Liver (tissue), 9 donors: ENCODE measurements around the gene NKTR. TPM values are rescaled to one million over a fixed set of nuclear protein-coding genes. Genes with fewer than 3 reads are reported as not detected.

Experiments
- DNase-seq: peaks from one replicate; pipeline ENCODE4 v3.0.0-alpha.2; 2017; ENCODE audit warnings: low spot score
- H3K27ac ChIP-seq, 2 donors: one replicate each; pipeline ENCODE4 v1.7.0; 2013; ENCODE audit warnings: inconsistent platforms in 2 of 2, low read length in 2 of 2, control low read depth in 1 of 2, low read depth in 1 of 2, mild to moderate bottlenecking in 1 of 2
- H3K27me3 ChIP-seq, 4 donors: one replicate each; pipeline versions ENCODE4 v1.6.1 to v1.7.0; 2013; ENCODE audit warnings: low read length in 3 of 4, inconsistent platforms in 1 of 4, mild to moderate bottlenecking in 1 of 4, moderate library complexity in 1 of 4; ENCODE audit not compliant: control insufficient read depth in 4 of 4, insufficient read depth in 4 of 4
- H3K36me3 ChIP-seq, 4 donors: one replicate each; pipeline versions ENCODE4 v1.6.1 to v1.7.0; 2013; ENCODE audit warnings: low read length in 3 of 4, mild to moderate bottlenecking in 3 of 4, low read depth in 1 of 4, moderate library complexity in 1 of 4; ENCODE audit not compliant: control insufficient read depth in 4 of 4, insufficient read depth in 3 of 4
- H3K4me1 ChIP-seq, 4 donors: one replicate each; pipeline versions ENCODE4 v1.6.1 to v1.7.0; 2013; ENCODE audit warnings: low read length in 3 of 4, mild to moderate bottlenecking in 3 of 4, moderate library complexity in 1 of 4; ENCODE audit not compliant: control insufficient read depth in 4 of 4, insufficient read depth in 4 of 4
- H3K4me3 ChIP-seq, 3 donors: one replicate each; pipeline versions ENCODE4 v1.6.1 to v1.7.0; 2013; ENCODE audit warnings: low read length in 3 of 3, control low read depth in 1 of 3, low read depth in 1 of 3, mild to moderate bottlenecking in 1 of 3
- H3K9ac ChIP-seq, 2 donors: one replicate each; pipeline ENCODE4 v1.7.0; 2013; ENCODE audit warnings: low read length in 2 of 2, mild to moderate bottlenecking in 2 of 2, moderate library complexity in 2 of 2, control low read depth in 1 of 2, low read depth in 1 of 2
- H3K9me3 ChIP-seq, 4 donors: one replicate each; pipeline versions ENCODE4 v1.6.1 to v1.7.0; 2013; ENCODE audit warnings: low read length in 3 of 4; ENCODE audit not compliant: control insufficient read depth in 4 of 4
- FOXA1 ChIP-seq: IDR thresholded peaks from 2 replicates; pipeline ENCODE4 v1.6.1; 2016; ENCODE audit warnings: antibody characterized with exemption
- FOXA2 ChIP-seq: IDR thresholded peaks from 2 replicates; pipeline ENCODE4 v1.6.1; 2016; ENCODE audit warnings: antibody characterized with exemption
- HNF4A ChIP-seq, 2 donors: conservative IDR thresholded peaks; 2 replicates each; pipeline ENCODE4 v1.6.1; 2016; ENCODE audit warnings: antibody characterized with exemption in 2 of 2, mild to moderate bottlenecking in 2 of 2
- HNF4G ChIP-seq: IDR thresholded peaks from 2 replicates; pipeline ENCODE4 v1.6.1; 2016; ENCODE audit warnings: antibody characterized with exemption
- JUND ChIP-seq, 2 donors: IDR thresholded peaks; 2 replicates each; pipeline ENCODE4 v1.6.1; 2016; ENCODE audit warnings: antibody characterized with exemption in 2 of 2
- NR2F2 ChIP-seq: IDR thresholded peaks from 2 replicates; pipeline ENCODE4 v1.6.1; 2016; ENCODE audit warnings: antibody characterized with exemption
- RAD21 ChIP-seq, 2 donors: IDR thresholded peaks; 2 replicates each; pipeline ENCODE4 v1.6.1; 2016; ENCODE audit warnings: antibody characterized with exemption in 2 of 2, mild to moderate bottlenecking in 2 of 2
- SP1 ChIP-seq: IDR thresholded peaks from 2 replicates; pipeline ENCODE4 v1.6.1; 2018; ENCODE audit warnings: antibody characterized with exemption, mild to moderate bottlenecking
- TAF1 ChIP-seq: conservative IDR thresholded peaks from 2 replicates; pipeline ENCODE4 v1.6.1; 2016; ENCODE audit warnings: antibody characterized with exemption, mild to moderate bottlenecking
- YY1 ChIP-seq: IDR thresholded peaks from 2 replicates; pipeline ENCODE4 v1.6.1; 2016; ENCODE audit warnings: antibody characterized with exemption, mild to moderate bottlenecking
- ZBTB33 ChIP-seq: IDR thresholded peaks from 2 replicates; pipeline ENCODE4 v1.6.1; 2016; ENCODE audit warnings: antibody characterized with exemption
- WGBS: extraction: QIAGEN DNeasy Blood & Tissue Kit; methylation state at CpG from one replicate; pipeline ENCODE4 v1.1.7; 2013; 5-methylcytosine and 5-hydroxymethylcytosine counted together
- polyA plus RNA-seq, 2 donors: library from polyadenylated mRNA; stranded (reverse) in 1 of 2; unstranded in 1 of 2; fragments of 200-250 nt in 1 of 2; fragments of >200 nt in 1 of 2; fragmentation: Nextera tagmentation in 1 of 2; extraction: Ambion mirVana in 1 of 2; gene quantifications; one replicate each; pipeline versions ENCODE4 v1.2.1 to v1.2.3, GENCODE V29; 2013 to 2015
- total RNA-seq, 2 donors: library from RNA; depleted of rRNA; stranded (reverse); fragments of >200 nt; gene quantifications; one replicate each; pipeline ENCODE4 v1.2.3, GENCODE V29; 2014
- TF ChIP-seq, protein P1 (sequence below): IDR thresholded peaks from 2 replicates; pipeline ENCODE4 v1.6.1; 2016; ENCODE audit warnings: antibody characterized with exemption, mild to moderate bottlenecking
- TF ChIP-seq, protein P2 (sequence below): IDR thresholded peaks from 2 replicates; pipeline ENCODE4 v1.6.1; 2016; ENCODE audit warnings: antibody characterized with exemption
- TF ChIP-seq, protein P3 (sequence below): fragments of 150-350 bp; IDR thresholded peaks from 2 replicates; pipeline ENCODE4 v1.5.1; 2017; ENCODE audit warnings: improper control_type of control experiment, low read depth, low read length; ENCODE audit not compliant: missing input control
- TF ChIP-seq, protein P4 (sequence below): IDR thresholded peaks from 2 replicates; pipeline ENCODE4 v1.6.1; 2016; ENCODE audit warnings: antibody characterized with exemption
- donor health status: healthy.
- donor health status: healthy.
- donor health status: healthy.
- donor health status: healthy.
- donor health status: healthy.

The NKTR gene
- total and polyA plus RNA-seq, 4 donors = 5.8 to 75.5 (median 28.1) TPM

DNA sequence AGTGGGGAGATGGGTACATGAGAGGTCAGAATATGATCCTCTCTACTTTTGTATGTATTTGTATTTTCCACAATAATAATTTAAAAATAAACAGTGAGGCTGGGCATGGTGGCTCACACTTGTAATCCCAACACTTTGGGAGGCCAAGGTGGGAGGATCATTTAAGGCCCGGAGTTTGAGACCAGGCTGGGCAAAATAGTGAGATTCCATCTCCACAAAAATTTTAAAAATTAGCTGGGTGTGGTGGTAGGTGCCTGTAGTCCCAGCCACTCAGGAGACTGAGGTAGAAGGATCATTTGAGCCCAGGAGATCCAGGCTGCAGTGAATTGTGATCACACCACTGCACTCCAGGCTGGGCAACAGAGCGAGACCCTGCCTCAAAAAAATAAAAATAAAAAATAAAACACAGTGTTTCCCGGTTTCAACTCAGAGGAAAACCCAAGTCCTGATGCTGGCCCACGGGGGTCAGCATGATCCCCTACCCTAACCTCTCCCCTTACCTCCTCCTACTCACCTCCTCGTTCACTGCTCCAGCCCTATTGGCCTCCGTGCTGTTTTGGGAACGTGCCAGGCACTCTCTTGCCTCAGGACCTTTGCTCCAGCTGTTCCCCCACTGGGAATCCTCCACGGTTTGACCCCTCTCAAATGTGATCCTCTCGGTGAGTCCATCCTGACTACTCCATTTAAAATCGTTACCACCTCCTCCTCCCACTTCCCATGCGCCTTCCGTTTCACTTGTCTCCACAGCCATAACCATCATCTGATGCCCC, 82.0 kb downstream of the NKTR start:
- peaks cover 0 to 2% (median under 1%) of the 10 kb centered on the region in 4 donors for H3K4me1 ChIP-seq
- 71% methylated on average over 12 of the region's 12 CpGs for WGBS
- no peaks in the 10 kb centered on the region for H3K27me3 ChIP-seq
- H3K36me3 ChIP-seq = no peaks in the 10 kb centered on the region
- no peak for DNase-seq
- H3K9me3 ChIP-seq = no peaks in the 10 kb centered on the region
- no peak overlapping the region for H3K27ac ChIP-seq
- H3K4me3 ChIP-seq = no peak overlapping the region
- no peak for TF ChIP-seq TAF1
- no peak for TF ChIP-seq ZBTB33
- no peak for TF ChIP-seq HNF4G
- TF ChIP-seq SP1 = no peak
- no peak for TF ChIP-seq FOXA1
- TF ChIP-seq FOXA2 = no peak
- TF ChIP-seq, protein P1, sequence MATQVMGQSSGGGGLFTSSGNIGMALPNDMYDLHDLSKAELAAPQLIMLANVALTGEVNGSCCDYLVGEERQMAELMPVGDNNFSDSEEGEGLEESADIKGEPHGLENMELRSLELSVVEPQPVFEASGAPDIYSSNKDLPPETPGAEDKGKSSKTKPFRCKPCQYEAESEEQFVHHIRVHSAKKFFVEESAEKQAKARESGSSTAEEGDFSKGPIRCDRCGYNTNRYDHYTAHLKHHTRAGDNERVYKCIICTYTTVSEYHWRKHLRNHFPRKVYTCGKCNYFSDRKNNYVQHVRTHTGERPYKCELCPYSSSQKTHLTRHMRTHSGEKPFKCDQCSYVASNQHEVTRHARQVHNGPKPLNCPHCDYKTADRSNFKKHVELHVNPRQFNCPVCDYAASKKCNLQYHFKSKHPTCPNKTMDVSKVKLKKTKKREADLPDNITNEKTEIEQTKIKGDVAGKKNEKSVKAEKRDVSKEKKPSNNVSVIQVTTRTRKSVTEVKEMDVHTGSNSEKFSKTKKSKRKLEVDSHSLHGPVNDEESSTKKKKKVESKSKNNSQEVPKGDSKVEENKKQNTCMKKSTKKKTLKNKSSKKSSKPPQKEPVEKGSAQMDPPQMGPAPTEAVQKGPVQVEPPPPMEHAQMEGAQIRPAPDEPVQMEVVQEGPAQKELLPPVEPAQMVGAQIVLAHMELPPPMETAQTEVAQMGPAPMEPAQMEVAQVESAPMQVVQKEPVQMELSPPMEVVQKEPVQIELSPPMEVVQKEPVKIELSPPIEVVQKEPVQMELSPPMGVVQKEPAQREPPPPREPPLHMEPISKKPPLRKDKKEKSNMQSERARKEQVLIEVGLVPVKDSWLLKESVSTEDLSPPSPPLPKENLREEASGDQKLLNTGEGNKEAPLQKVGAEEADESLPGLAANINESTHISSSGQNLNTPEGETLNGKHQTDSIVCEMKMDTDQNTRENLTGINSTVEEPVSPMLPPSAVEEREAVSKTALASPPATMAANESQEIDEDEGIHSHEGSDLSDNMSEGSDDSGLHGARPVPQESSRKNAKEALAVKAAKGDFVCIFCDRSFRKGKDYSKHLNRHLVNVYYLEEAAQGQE = no peak
- TF ChIP-seq, protein P2, sequence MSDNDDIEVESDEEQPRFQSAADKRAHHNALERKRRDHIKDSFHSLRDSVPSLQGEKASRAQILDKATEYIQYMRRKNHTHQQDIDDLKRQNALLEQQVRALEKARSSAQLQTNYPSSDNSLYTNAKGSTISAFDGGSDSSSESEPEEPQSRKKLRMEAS = no peak
- no peak for TF ChIP-seq NR2F2
- TF ChIP-seq, protein P3, sequence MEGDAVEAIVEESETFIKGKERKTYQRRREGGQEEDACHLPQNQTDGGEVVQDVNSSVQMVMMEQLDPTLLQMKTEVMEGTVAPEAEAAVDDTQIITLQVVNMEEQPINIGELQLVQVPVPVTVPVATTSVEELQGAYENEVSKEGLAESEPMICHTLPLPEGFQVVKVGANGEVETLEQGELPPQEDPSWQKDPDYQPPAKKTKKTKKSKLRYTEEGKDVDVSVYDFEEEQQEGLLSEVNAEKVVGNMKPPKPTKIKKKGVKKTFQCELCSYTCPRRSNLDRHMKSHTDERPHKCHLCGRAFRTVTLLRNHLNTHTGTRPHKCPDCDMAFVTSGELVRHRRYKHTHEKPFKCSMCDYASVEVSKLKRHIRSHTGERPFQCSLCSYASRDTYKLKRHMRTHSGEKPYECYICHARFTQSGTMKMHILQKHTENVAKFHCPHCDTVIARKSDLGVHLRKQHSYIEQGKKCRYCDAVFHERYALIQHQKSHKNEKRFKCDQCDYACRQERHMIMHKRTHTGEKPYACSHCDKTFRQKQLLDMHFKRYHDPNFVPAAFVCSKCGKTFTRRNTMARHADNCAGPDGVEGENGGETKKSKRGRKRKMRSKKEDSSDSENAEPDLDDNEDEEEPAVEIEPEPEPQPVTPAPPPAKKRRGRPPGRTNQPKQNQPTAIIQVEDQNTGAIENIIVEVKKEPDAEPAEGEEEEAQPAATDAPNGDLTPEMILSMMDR = no peak
- TF ChIP-seq HNF4A (conservative IDR thresholded peaks at IDR 0.05) = no peak
- no peak for TF ChIP-seq RAD21 (IDR thresholded peaks at IDR 0.05)
- TF ChIP-seq JUND (IDR thresholded peaks at IDR 0.05) = no peak
- TF ChIP-seq, protein P4, sequence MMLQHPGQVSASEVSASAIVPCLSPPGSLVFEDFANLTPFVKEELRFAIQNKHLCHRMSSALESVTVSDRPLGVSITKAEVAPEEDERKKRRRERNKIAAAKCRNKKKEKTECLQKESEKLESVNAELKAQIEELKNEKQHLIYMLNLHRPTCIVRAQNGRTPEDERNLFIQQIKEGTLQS = no peak
- no peak for TF ChIP-seq YY1
- H3K9ac ChIP-seq = no peak overlapping the region
